Vagina (tissue), 2 donors: Measurements from ENCODE around the gene SGK1. TPM values are rescaled to one million over a fixed set of nuclear protein-coding genes. Genes with fewer than 3 reads are reported as not detected.

Experiments used
- DNase-seq, 2 donors: peaks; one replicate each; pipeline ENCODE4 v3.0.0-alpha.2; 2017; ENCODE audit errors: extremely low spot score in 2 of 2
- H3K27ac ChIP-seq: fragments of 200-600 bp; sonication (generic); one replicate; pipeline ENCODE4 v1.5.1; 2019
- H3K27me3 ChIP-seq: fragments of 200-600 bp; sonication (generic); one replicate; pipeline ENCODE4 v1.5.1; 2019
- H3K36me3 ChIP-seq, 2 donors: fragments of 200-600 bp; sonication (generic); one replicate each; pipeline ENCODE4 v1.5.1; 2017 to 2019
- H3K4me1 ChIP-seq: fragments of 200-600 bp; sonication (generic); one replicate; pipeline ENCODE4 v1.5.1; 2019
- H3K4me3 ChIP-seq, 2 donors: fragments of 200-600 bp; sonication (generic); 1 replicate in 1 of 2; 2 replicates in 1 of 2; pipeline ENCODE4 v1.5.1; 2016 to 2019
- H3K9me3 ChIP-seq: fragments of 200-600 bp; sonication (generic); one replicate; pipeline ENCODE4 v1.5.1; 2019
- POLR2A ChIP-seq, 2 donors: fragments of 450-650 bp; IDR thresholded peaks; one replicate each; pipeline ENCODE4 v1.6.1; 2017; ENCODE audit warnings: antibody characterized with exemption in 2 of 2, mild to moderate bottlenecking in 2 of 2, moderate library complexity in 2 of 2
- POLR2AphosphoS5 ChIP-seq, 2 donors: sonication (generic); formaldehyde crosslinking; IDR thresholded peaks; one replicate each; pipeline ENCODE4 v1.9.0; 2017; ENCODE audit warnings: antibody characterized with exemption in 2 of 2, mild to moderate bottlenecking in 2 of 2, low read depth in 1 of 2; ENCODE audit not compliant: insufficient read depth in 1 of 2
- intact Hi-C: fragments of 100-400 bp; cut with DNase I; formaldehyde crosslinking; loops from one replicate; pipeline ENCODE4 v1.15.1; 2023
- total RNA-seq: library from RNA; depleted of rRNA; stranded (reverse); fragments of >200 nt; gene quantifications from one replicate; pipeline ENCODE4 v1.2.3, GENCODE V29; 2016
- TF ChIP-seq, protein P1 (sequence below), 3 experiments: fragments of 450-650 bp in 2 of 3; fragments of 200-600 bp in 1 of 3; sonication (generic) in 1 of 3; IDR thresholded peaks; one replicate each; pipeline ENCODE4 v1.5.1; 2017 to 2019; ENCODE audit warnings: antibody characterized with exemption in 3 of 3, mild to moderate bottlenecking in 2 of 3, moderate library complexity in 2 of 3

SGK1 gene
- total RNA-seq, 1 donor from 2014 or later, result 608 TPM

DNA sequence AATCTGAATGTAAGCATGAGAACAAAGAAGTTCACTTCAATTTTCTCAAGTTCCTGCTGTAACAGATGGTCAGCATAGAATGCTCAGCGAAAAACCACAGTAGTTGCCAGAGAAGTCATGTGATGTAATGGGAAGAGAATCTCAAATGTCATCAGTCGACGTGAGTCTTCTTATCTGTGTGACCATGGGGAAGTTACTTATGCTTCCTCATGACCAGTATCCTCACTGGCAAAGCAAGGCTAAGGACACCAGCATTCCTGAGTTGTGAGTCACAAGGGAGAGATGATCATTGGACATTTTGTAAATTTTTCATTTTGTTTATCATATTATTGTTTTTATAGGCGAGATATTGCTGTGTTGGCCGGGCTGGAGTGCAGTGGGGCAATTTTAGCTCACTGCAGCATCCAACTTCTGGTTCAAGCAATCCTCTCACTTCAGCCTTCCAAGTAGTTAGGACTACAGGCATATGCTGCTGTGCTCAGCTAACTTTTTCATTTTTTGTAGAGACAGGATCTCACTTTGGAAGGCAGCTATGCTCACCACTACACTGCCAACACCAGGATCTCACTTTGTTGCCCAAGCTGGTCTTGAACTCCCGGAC, 21.9 kb downstream of the SGK1 start:
- Histone ChIP-seq H3K27ac (peak overlapping the region; percentile 72), H3K4me1 (peaks cover 18% of the 10 kb centered on the region), H3K9me3 (no peaks in the 10 kb centered on the region), H3K27me3 (no peaks in the 10 kb centered on the region), H3K36me3 (no peaks in the 10 kb centered on the region), H3K4me3 (no peak overlapping the region)
- DNase-seq, result no peak
- TF ChIP-seq, protein P1, sequence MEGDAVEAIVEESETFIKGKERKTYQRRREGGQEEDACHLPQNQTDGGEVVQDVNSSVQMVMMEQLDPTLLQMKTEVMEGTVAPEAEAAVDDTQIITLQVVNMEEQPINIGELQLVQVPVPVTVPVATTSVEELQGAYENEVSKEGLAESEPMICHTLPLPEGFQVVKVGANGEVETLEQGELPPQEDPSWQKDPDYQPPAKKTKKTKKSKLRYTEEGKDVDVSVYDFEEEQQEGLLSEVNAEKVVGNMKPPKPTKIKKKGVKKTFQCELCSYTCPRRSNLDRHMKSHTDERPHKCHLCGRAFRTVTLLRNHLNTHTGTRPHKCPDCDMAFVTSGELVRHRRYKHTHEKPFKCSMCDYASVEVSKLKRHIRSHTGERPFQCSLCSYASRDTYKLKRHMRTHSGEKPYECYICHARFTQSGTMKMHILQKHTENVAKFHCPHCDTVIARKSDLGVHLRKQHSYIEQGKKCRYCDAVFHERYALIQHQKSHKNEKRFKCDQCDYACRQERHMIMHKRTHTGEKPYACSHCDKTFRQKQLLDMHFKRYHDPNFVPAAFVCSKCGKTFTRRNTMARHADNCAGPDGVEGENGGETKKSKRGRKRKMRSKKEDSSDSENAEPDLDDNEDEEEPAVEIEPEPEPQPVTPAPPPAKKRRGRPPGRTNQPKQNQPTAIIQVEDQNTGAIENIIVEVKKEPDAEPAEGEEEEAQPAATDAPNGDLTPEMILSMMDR (IDR thresholded peaks at IDR 0.05), result no peak
- TF ChIP-seq POLR2AphosphoS5 (IDR thresholded peaks at IDR 0.05; ENCODE audit: insufficient read depth in 1 of 2, low read depth in 1 of 2), result peak in 1 of 2 donors; percentile 67
- intact Hi-C loops, result no loop called here

DNA sequence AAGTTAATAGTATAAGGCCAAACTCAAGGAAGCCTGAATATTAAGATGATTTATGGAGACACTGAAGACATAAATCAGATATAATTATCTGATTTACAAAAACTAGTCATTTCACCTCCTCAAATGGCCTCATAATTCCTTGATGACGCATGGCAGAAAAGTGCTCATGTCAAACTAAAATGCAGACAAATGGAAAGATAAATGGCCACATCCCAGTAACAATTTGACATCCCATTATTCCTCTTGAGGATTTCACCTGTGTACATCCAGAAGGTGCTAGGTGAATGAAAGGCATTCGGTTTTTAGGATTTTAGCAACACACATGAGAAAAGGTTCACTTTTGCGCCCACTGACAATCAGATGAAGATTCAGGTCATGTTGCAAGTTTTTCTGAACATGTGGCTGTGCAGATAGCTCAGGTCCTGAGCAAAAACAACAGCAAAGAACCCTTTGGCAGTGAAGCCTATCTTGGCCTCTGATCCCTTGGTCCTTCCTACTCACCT, 24.2 kb downstream of the SGK1 start:
- DNase-seq, result no peak

GRCh38 chr6:134291156-134291555, 26.8 kb downstream of the SGK1 start:
- Histone ChIP-seq H3K9me3 (no peaks in the 10 kb centered on the region), H3K27ac (no peak overlapping the region), H3K27me3 (no peaks in the 10 kb centered on the region), H3K4me3 (no peak overlapping the region), H3K4me1 (peaks cover 21% of the 10 kb centered on the region), H3K36me3 (no peaks in the 10 kb centered on the region)
- intact Hi-C loops, result no loop called here
- TF ChIP-seq POLR2A (IDR thresholded peaks at IDR 0.05) (no peak), POLR2AphosphoS5 (IDR thresholded peaks at IDR 0.05; ENCODE audit: insufficient read depth in 1 of 2, low read depth in 1 of 2) (no peak)
- no peak for DNase-seq

More for the DNA sequence above, 24.2 kb downstream of the SGK1 start:
- Histone ChIP-seq H3K36me3 (no peaks in the 10 kb centered on the region), H3K4me3 (no peak overlapping the region), H3K9me3 (no peaks in the 10 kb centered on the region), H3K27ac (no peak overlapping the region), H3K4me1 (peaks cover 16% of the 10 kb centered on the region), H3K27me3 (no peaks in the 10 kb centered on the region)
- TF ChIP-seq POLR2A (IDR thresholded peaks at IDR 0.05) (no peak), POLR2AphosphoS5 (IDR thresholded peaks at IDR 0.05; ENCODE audit: insufficient read depth in 1 of 2, low read depth in 1 of 2) (no peak)
- TF ChIP-seq, protein P1 (IDR thresholded peaks at IDR 0.05), result no peak
- intact Hi-C loops, result no loop called here

DNA sequence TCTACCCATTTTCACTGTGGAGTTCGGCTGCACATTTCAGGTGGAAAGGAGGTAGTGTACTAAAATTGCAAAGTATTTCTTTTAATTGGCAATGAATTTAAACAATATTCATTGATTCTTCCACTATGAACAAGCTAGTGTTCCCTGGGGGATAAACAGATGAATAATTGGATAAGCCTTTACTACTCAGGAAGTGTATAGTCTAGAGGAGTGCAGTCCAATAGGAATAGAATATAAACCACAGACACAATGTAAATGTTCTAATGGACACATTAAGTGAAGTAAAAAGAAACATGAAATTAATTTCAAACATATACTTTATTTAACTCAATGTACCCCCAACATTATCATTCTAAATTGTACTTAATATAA, 28.7 kb downstream of the SGK1 start:
- H3K9me3 ChIP-seq, result no peaks in the 10 kb centered on the region
- no peak for DNase-seq
- peaks cover 16% of the 10 kb centered on the region for H3K4me1 ChIP-seq
- intact Hi-C loops, result no loop called here
- no peaks in the 10 kb centered on the region for H3K36me3 ChIP-seq
- H3K27me3 ChIP-seq, result no peaks in the 10 kb centered on the region
- H3K27ac ChIP-seq, result peak overlapping the region; percentile 59
- TF ChIP-seq POLR2A (IDR thresholded peaks at IDR 0.05) (no peak), POLR2AphosphoS5 (IDR thresholded peaks at IDR 0.05; ENCODE audit: insufficient read depth in 1 of 2, low read depth in 1 of 2) (no peak)
- TF ChIP-seq, protein P1 (IDR thresholded peaks at IDR 0.05), result no peak
- H3K4me3 ChIP-seq, result no peak overlapping the region

DNA sequence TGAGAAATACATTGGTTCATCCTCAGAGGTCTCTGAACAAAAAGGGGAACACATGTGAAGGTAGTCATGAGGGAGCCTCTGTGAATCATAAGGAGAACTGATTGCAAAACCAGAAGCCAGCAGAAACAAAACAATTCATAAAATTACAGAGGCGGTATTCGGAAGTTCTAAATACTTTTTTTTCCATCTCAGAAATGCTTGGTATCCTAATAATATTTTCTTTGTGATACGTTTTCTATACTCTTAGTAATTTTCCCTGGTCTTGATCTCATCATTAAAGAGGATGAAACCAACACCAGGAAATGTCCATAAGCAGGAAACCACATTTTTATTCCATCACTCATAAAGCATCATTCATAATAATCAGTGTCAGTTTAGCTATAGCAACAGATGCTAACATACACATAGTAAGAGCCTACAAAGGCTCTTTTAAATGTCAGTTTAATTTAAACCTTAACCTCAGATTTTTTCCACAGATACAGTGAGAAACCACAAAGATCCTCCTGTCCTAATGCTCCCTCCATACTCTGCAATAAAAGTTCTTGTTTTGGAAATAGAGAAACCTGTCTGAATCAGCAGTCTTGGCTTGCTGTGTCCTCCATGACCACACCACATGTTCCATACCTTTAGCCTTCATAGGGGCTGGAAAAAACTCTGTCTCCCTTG, 29.2 kb downstream of the SGK1 start:
- Histone ChIP-seq H3K9me3 (no peaks in the 10 kb centered on the region), H3K4me1 (peaks cover 16% of the 10 kb centered on the region), H3K27me3 (no peaks in the 10 kb centered on the region), H3K4me3 (no peak overlapping the region), H3K27ac (peak overlapping the region; percentile 59), H3K36me3 (no peaks in the 10 kb centered on the region)
- intact Hi-C loops, result no loop called here
- TF ChIP-seq POLR2AphosphoS5 (IDR thresholded peaks at IDR 0.05; ENCODE audit: insufficient read depth in 1 of 2, low read depth in 1 of 2) (peak in 1 of 2 donors; percentile 76), POLR2A (IDR thresholded peaks at IDR 0.05) (no peak)
- DNase-seq, result no peak
